Fibroblast of the conjunctiva (primary cell): ENCODE data around the gene ZFHX3.

Source experiments
- DNase-seq: peaks from one replicate; pipeline ENCODE4 v3.0.0-alpha.2; 2010; ENCODE audit warnings: low read depth

Gene ZFHX3

GRCh38 chr16:72824761-72825160, 223.2 kb downstream of the ZFHX3 start:
- DNase-seq: no peak

GRCh38 chr16:72824027-72824426, 223.9 kb downstream of the ZFHX3 start:
- DNase-seq: no peak

GRCh38 chr16:72821185-72821950, 226.6 kb downstream of the ZFHX3 start:
- DNase-seq: no peak

GRCh38 chr16:72819345-72819744, 228.6 kb downstream of the ZFHX3 start:
- peak; percentile 17 for DNase-seq

GRCh38 chr16:72818236-72818845, 229.6 kb downstream of the ZFHX3 start:
- peak; percentile 14 for DNase-seq

- DNase-seq: no peak
Measured at GRCh38 chr16:72815348-72816318, 232.3 kb downstream of the ZFHX3 start.

- no peak for DNase-seq
Measured at GRCh38 chr16:72814226-72814625, 233.7 kb downstream of the ZFHX3 start.

- no peak for DNase-seq
Measured at GRCh38 chr16:72812672-72813071, 235.3 kb downstream of the ZFHX3 start.

GRCh38 chr16:72811876-72812275, 236.1 kb downstream of the ZFHX3 start:
- DNase-seq: no peak

GRCh38 chr16:72811188-72811720, 236.7 kb downstream of the ZFHX3 start:
- DNase-seq: no peak

GRCh38 chr16:72810480-72810879, 237.4 kb downstream of the ZFHX3 start:
- DNase-seq: no peak

GRCh38 chr16:72809446-72809845, 238.5 kb downstream of the ZFHX3 start:
- DNase-seq: no peak

GRCh38 chr16:72808754-72809153, 239.2 kb downstream of the ZFHX3 start:
- no peak for DNase-seq

- no peak for DNase-seq
Measured at GRCh38 chr16:72807245-72807644, 240.7 kb downstream of the ZFHX3 start.

GRCh38 chr16:72805486-72805885, 242.4 kb downstream of the ZFHX3 start:
- no peak for DNase-seq

GRCh38 chr16:72800524-72801161, 247.3 kb downstream of the ZFHX3 start:
- no peak for DNase-seq

- DNase-seq: no peak
Measured at GRCh38 chr16:72798264-72798663, 249.7 kb downstream of the ZFHX3 start.

- DNase-seq: no peak
Measured at GRCh38 chr16:72797621-72798020, 250.3 kb downstream of the ZFHX3 start.

GRCh38 chr16:72796222-72796621, 251.7 kb downstream of the ZFHX3 start:
- no peak for DNase-seq

- no peak for DNase-seq
Measured at GRCh38 chr16:72794986-72795385, 252.9 kb downstream of the ZFHX3 start.

GRCh38 chr16:72794319-72794718, 253.6 kb downstream of the ZFHX3 start:
- no peak for DNase-seq

- DNase-seq: no peak
Measured at GRCh38 chr16:72793716-72794115, 254.2 kb downstream of the ZFHX3 start.
